Upper lobe of right lung (tissue), 1 donor: Measurements from ENCODE around the gene ITPR2. TPM values are rescaled to one million over a fixed set of nuclear protein-coding genes. Genes with fewer than 3 reads are reported as not detected.
A peak's percentile ranks its signal among the peaks of the same experiment; 100 is the strongest.

Experiments
- ATAC-seq: fragments of 200-7000 bp; cut with Tn5 transposase; one replicate; pipeline ENCODE4 v1.9.1; 2020; ENCODE audit warnings: mild to moderate bottlenecking, moderate library complexity
- DNase-seq: peaks from one replicate; pipeline ENCODE4 v3.0.0-alpha.2; 2020
- H3K27ac ChIP-seq: fragments of 200-600 bp; one replicate; pipeline ENCODE4 v1.8.0; 2022
- H3K27me3 ChIP-seq: fragments of 200-600 bp; one replicate; pipeline ENCODE4 v1.8.0; 2022; ENCODE audit warnings: mild to moderate bottlenecking
- H3K36me3 ChIP-seq: fragments of 200-600 bp; one replicate; pipeline ENCODE4 v1.8.0; 2022
- H3K4me1 ChIP-seq: fragments of 200-600 bp; one replicate; pipeline ENCODE4 v1.8.0; 2022
- H3K4me3 ChIP-seq: fragments of 200-600 bp; one replicate; pipeline ENCODE4 v1.8.0; 2022; ENCODE audit warnings: mild to moderate bottlenecking
- H3K9me3 ChIP-seq: fragments of 200-600 bp; one replicate; pipeline ENCODE4 v1.8.0; 2022
- CTCF ChIP-seq: fragments of 200-600 bp; IDR thresholded peaks from one replicate; pipeline ENCODE4 v1.8.0; 2022; ENCODE audit warnings: antibody characterized with exemption
- intact Hi-C: fragments of 100-400 bp; cut with DNase I; formaldehyde crosslinking; loops from one replicate; pipeline ENCODE4 v1.11.0; 2022
- total RNA-seq: library from RNA; stranded (reverse); fragmentation: NEBNext Ultra II Directional; extraction: Animal tissue kit (Norgen Biotek cat#: 25700); gene quantifications from one replicate; pipeline ENCODE4 v1.2.1, GENCODE V29; 2021
- donor health status: DM: no; HTN: yes; CAD: no; lungs with severe emphysema.

Gene ITPR2
- total RNA-seq, 1 donor from 2014 or later = 50.8 TPM

- no peak for TF ChIP-seq CTCF
- intact Hi-C loops = no loop called here
- DNase-seq (no peak), ATAC-seq (no peak)
- no peaks in the 10 kb centered on the region for H3K9me3 ChIP-seq
- no peaks in the 10 kb centered on the region for H3K27me3 ChIP-seq
- no peak overlapping the region for H3K4me3 ChIP-seq
- H3K4me1 ChIP-seq = peaks cover 3% of the 10 kb centered on the region
- H3K36me3 ChIP-seq = no peaks in the 10 kb centered on the region
- no peak overlapping the region for H3K27ac ChIP-seq
Measured at GRCh38 chr12:26854031-26854390, 21.0 kb upstream of the ITPR2 start.

- TF ChIP-seq CTCF = peak; percentile 86
- Histone ChIP-seq H3K4me3 (no peak overlapping the region), H3K9me3 (no peaks in the 10 kb centered on the region), H3K27me3 (no peaks in the 10 kb centered on the region), H3K27ac (no peak overlapping the region), H3K4me1 (peaks cover 3% of the 10 kb centered on the region), H3K36me3 (no peaks in the 10 kb centered on the region)
- peak; percentile 79 for DNase-seq
- peak; percentile 94 for ATAC-seq
- intact Hi-C loops = no loop called here
Measured at GRCh38 chr12:26853303-26854030, 20.5 kb upstream of the ITPR2 start.

GRCh38 chr12:26851031-26851809 lies 18.2 kb upstream of the ITPR2 start:
- H3K4me3 ChIP-seq = no peak overlapping the region
- DNase-seq (no peak), ATAC-seq (no peak)
- H3K27me3 ChIP-seq = no peaks in the 10 kb centered on the region
- H3K4me1 ChIP-seq = peaks cover 7% of the 10 kb centered on the region
- H3K9me3 ChIP-seq = no peaks in the 10 kb centered on the region
- H3K27ac ChIP-seq = no peak overlapping the region
- TF ChIP-seq CTCF = no peak
- intact Hi-C loops = no loop called here
- H3K36me3 ChIP-seq = no peaks in the 10 kb centered on the region

- Histone ChIP-seq H3K27ac (no peak overlapping the region), H3K4me1 (peaks cover 15% of the 10 kb centered on the region), H3K4me3 (no peak overlapping the region), H3K27me3 (no peaks in the 10 kb centered on the region), H3K9me3 (no peaks in the 10 kb centered on the region), H3K36me3 (no peaks in the 10 kb centered on the region)
- ATAC-seq = no peak
- no peak for TF ChIP-seq CTCF
- DNase-seq = no peak
- intact Hi-C loops = no loop called here
Measured at GRCh38 chr12:26848156-26848825, 15.3 kb upstream of the ITPR2 start.

GRCh38 chr12:26847431-26847830 lies 14.4 kb upstream of the ITPR2 start:
- intact Hi-C loops = no loop called here
- ATAC-seq = no peak

More at GRCh38 chr12:26847431-26847830, 14.4 kb upstream of the ITPR2 start:
- Histone ChIP-seq H3K4me1 (peaks cover 15% of the 10 kb centered on the region), H3K36me3 (no peaks in the 10 kb centered on the region), H3K27me3 (no peaks in the 10 kb centered on the region), H3K9me3 (no peaks in the 10 kb centered on the region), H3K27ac (no peak overlapping the region), H3K4me3 (no peak overlapping the region)
- no peak for DNase-seq
- no peak for TF ChIP-seq CTCF
